Activated CD4-positive, alpha-beta T cell treated with anti-CD3 and anti-CD28 coated beads for 4 hours (primary cell): Measurements from ENCODE around the gene DPP8.
"Not testable (repeated sequence)": the region's sequence is repeated elsewhere in the genome, so short reads cannot be mapped to it uniquely, and the experiment has no call there.

ENCODE experiments used
- DNase-seq, 2 donors: peaks; one replicate each; pipeline ENCODE4 v3.0.0-alpha.2; 2020

The DPP8 gene

GRCh38 chr15:65400760-65401610 lies 116.5 kb downstream of the DPP8 start:
- DNase-seq, result peak; percentile 24 to 31

- DNase-seq, result no peak
Observed at GRCh38 chr15:65399997-65400396, 117.5 kb downstream of the DPP8 start.

- DNase-seq, result no peak
Observed at GRCh38 chr15:65399001-65399706, 118.3 kb downstream of the DPP8 start.

- DNase-seq, result not testable (repeated sequence)
Observed at GRCh38 chr15:65398486-65398885, 119.0 kb downstream of the DPP8 start.

GRCh38 chr15:65396965-65397317 lies 120.5 kb downstream of the DPP8 start:
- DNase-seq, result no peak

- no peak for DNase-seq
Observed at GRCh38 chr15:65396283-65396964, 121.1 kb downstream of the DPP8 start.

- DNase-seq, result no peak
Observed at GRCh38 chr15:65395567-65396202, 121.8 kb downstream of the DPP8 start.

- no peak for DNase-seq
Observed at GRCh38 chr15:65394936-65395335, 122.6 kb downstream of the DPP8 start.

GRCh38 chr15:65394280-65394789 lies 123.2 kb downstream of the DPP8 start:
- DNase-seq, result no peak

- no peak for DNase-seq
Observed at GRCh38 chr15:65393557-65393956, 123.9 kb downstream of the DPP8 start.

- no peak for DNase-seq
Observed at GRCh38 chr15:65393091-65393490, 124.4 kb downstream of the DPP8 start.
